Frontal cortex (tissue), 4 donors: ENCODE measurements around the gene CNOT1. TPM values are rescaled to one million over a fixed set of nuclear protein-coding genes. Genes with fewer than 3 reads are reported as not detected.
"Not testable (repeated sequence)": the region's sequence is repeated elsewhere in the genome, so short reads cannot be mapped to it uniquely, and the experiment has no call there.

ENCODE experiments used
- DNase-seq, 2 donors: peaks; one replicate each; pipeline ENCODE4 v3.0.0; 2012; ENCODE audit warnings: low spot score in 2 of 2
- FAIRE-seq: peaks from 2 replicates; lab custom pipeline; 2012; peaks lifted over from hg19 to GRCh38; lab: Jason Lieb, UNC
- total RNA-seq: library from RNA; depleted of rRNA; stranded (reverse); fragments of >200 nt; gene quantifications from one replicate; pipeline ENCODE4 v1.2.3, GENCODE V29; 2014
- donor health status: control.
- donor health status: control.
- donor health status: control.

The CNOT1 gene
- total RNA-seq, 1 donor from 2014 or later: 87.6 TPM

DNA sequence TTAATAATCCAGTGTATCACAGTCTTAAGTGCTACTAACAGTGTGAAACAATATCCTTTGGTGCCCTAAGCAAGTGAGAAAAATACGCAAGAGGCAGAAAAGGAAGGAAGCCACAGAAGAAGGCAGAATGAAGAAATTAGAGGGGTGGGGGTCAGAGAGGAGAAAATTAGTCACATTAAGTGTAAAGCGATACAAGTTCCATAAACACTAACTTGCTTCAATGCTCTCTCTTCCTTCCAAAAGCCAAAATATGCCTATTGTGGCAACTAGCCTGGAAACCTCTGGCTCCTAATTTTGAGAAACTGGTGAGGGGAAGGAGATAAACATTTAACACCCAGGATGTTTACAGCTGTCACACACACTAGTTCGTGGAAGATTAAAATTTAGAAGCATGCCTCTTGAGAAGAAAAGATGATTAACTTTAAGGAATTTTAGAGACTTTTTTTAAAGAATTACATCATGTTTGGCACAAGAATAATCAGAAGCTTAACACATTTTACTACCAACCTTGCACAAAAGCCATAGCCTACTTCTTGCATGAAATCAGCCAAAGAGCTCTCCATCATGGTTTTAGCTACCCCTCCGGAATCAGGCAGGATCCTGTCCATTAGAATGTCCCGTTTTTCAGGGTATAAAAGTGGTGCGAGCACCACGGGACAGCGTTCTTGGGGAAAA, 44.7 kb downstream of the CNOT1 start:
- no peak for DNase-seq
- no peak for FAIRE-seq

DNA sequence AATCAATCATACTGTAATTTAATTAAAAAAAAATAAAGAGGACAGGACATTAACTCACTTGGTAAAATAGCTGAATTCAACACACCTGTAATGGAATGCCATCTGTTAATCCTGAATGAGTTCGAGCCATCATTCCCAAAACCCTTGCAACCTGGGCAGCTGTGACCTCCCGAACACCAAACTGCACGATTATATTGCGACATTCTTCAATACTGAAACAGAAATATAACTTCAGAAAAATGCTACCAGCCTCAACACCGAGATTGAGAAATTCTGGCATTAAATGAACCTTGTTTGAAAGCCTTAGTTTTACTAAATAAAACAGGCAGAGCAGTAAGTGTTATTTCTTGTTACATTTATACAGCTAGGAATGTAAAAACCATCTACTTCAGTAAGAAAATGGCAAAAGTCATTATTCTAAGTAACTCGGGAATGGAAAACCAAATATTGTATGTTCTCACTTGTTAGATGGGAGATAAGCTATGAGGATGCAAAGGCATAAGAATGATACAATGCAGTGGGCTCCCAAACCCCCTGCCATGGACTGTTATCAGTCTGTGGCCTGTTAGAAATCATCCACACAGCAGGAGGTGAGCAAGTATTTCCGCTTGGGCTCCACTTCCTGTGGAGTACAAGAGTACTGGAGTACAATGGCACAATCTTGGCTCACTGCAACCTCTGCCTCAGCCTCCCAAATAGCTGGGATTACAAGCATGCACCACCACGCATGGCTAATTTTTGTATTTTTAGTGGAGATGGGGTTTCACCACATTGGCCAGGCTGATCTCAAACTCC, 46.5 kb downstream of the CNOT1 start:
- FAIRE-seq (no peak), DNase-seq (no peak)

DNA sequence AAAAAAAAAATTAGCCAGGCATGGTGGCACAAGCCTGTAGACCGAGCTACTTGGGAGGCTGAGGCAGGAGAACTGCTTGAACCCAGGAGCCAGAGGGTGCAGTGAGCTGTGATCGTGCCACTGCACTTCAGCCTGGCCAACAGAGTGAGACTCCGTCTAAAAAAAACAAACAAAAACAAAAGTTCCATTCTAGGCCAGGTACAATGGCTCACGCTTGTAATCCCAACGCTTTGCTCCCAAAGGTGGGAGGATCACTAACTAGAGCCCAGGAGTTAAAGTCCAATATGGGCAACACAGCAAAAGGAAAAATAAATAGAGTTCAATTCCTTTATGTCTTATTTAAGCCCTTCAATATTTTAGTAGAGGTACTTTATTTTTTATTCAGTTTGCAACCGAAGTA, 47.5 kb downstream of the CNOT1 start:
- no peak for DNase-seq
- FAIRE-seq: no peak

DNA sequence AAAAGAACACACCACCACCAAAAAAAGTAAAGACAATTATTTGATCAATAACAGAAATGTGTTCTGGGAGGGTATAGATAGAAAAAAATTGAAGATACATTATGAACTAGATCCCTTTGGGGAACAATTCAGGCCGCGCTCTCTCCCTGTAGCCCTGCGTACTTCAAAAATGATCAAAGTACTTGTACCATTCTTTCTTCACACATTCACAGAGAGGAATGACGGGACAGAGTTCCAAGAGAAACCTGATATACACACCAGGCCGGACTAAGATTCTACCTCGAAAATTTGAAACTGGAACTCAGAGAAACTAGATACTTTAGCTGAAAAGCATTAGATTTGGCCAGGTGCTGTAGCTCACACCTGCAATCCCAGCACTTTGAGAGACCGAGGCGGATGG, 50.0 kb downstream of the CNOT1 start:
- no peak for FAIRE-seq
- DNase-seq: no peak

DNA sequence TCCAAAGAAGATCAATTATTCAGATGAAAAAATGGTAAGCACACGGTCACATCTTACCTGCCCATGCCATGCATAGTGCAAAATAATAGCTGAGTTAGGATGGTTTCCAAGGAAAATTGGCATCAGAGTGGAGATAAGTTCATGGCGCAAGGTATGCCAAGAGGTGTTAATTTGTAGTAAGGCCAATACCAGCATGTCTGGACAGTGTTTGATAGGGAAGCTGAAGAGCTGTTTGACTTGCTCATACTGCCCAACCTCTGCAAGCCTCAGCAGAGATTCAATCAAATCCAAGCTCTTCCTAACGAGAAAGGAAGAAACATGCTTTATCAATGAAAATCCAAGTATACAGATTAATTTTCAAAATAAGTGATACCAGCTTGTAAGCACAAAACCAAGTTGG, 51.0 kb downstream of the CNOT1 start:
- DNase-seq (no peak), FAIRE-seq (no peak)

GRCh38 chr16:58577141-58577540, 52.5 kb downstream of the CNOT1 start:
- no peak for FAIRE-seq
- DNase-seq: no peak

DNA sequence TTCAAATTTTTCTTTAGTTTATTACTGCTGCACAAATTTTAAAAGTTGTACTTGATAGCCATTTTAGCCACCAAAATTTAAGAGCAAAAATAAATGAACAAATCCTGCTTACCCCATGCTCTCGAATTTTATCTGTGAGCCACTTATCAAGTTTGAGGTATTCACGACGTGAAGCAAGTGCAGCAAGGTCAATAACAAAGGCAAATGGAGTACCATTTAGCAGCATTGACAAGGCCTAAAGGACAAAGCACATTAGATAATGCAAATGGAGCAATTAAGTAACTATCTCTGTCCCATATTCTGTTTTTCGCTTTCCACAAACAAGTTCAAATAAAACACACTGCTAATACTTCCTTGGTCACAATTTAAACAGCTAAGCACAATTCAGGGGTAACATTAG, 54.7 kb downstream of the CNOT1 start:
- no peak for DNase-seq
- no peak for FAIRE-seq

GRCh38 chr16:58565697-58566096, 63.9 kb downstream of the CNOT1 start:
- FAIRE-seq, DNase-seq: not testable (repeated sequence)

DNA sequence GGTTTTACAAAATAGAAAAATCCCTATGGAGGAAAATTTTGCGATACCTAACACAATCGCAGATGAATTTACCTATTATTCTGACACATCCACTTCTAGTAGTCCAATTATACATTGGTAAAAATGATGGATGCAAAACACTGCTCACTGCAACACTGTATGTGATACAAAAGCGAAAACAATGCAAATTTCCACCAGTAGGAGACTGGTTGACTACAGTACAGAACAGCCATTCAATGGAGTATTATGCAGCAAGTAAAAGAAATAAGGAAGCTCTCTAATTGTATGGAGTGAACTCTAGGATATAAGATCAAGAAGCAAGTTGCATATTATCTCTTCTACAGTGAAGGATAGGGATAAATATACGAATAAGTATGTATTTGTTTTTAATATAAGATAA, 65.9 kb downstream of the CNOT1 start:
- no peak for DNase-seq
- FAIRE-seq: no peak

GRCh38 chr16:58563235-58563634, 66.4 kb downstream of the CNOT1 start:
- no peak for FAIRE-seq

DNA sequence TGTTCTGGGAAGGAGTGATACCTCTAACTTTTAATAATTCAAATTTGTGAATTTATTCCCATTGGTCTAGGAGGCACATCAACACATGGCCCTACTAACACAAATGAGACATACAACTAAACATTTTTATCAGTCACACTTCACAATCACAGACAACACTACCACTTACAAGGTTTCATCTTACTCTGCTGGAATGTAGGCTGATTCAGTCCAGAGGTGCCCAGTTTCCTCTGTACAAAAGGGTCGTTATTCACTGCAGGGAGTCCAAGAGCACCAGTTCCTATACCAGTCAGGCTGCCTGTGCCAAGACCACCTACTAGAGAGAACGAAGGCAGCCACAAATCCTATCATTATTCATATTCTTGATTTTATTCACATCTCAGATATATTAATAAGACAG, 72.9 kb downstream of the CNOT1 start:
- DNase-seq: no peak
- no peak for FAIRE-seq

More at GRCh38 chr16:58563235-58563634, 66.4 kb downstream of the CNOT1 start:
- DNase-seq: no peak

GRCh38 chr16:58551496-58551895, 78.1 kb downstream of the CNOT1 start:
- FAIRE-seq: no peak
- DNase-seq: no peak

- FAIRE-seq (no peak), DNase-seq (no peak)
Measured at GRCh38 chr16:58548378-58548777, 81.2 kb downstream of the CNOT1 start.

- DNase-seq (no peak), FAIRE-seq (no peak)
Measured at GRCh38 chr16:58543685-58544084, 85.9 kb downstream of the CNOT1 start.

DNA sequence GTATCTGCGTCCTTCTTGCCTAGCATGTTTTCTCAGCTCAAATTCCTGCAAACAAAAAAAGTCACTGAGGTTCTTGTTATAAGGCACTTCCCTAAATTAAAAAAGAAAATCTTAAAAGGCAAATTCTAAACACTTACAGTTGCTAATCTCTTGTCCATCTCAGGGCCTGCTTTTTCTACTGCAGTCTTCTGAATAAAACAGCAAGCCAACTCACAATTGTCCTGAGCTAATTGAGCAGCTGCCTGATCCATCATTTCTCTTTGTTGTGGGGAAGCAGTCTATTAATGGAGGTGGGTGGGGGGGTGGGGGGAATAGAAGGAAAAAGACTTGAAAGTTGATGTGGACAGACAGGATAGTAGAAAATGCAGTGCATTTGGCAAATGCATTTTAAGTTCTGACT, 87.3 kb downstream of the CNOT1 start:
- DNase-seq: no peak
- FAIRE-seq: no peak

- no peak for FAIRE-seq
- DNase-seq: no peak
Measured at GRCh38 chr16:58541711-58542110, 87.9 kb downstream of the CNOT1 start.

- no peak for DNase-seq
- no peak for FAIRE-seq
Measured at GRCh38 chr16:58537124-58537906, 92.3 kb downstream of the CNOT1 start.

DNA sequence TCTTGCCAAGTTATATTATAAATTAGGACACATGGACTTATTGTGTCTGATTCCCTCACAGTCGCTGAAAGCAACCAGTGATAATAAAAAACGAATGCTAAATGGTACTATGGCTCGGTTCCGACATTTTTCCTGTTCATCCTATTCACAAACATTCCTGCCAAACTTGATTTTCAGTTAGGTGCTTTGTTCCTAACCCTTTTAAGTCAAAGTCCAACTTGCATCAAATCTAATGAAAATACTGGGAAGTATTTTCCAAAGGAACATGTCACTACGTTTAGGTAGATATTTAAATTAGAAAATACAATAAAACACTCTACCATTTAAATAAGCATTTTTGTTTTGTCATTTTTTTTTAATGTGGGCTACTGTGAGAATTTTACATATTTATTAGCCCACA, 93.3 kb downstream of the CNOT1 start:
- DNase-seq (no peak), FAIRE-seq (no peak)

GRCh38 chr16:58535100-58535499, 94.5 kb downstream of the CNOT1 start:
- no peak for FAIRE-seq
- no peak for DNase-seq

GRCh38 chr16:58533751-58534470, 95.7 kb downstream of the CNOT1 start:
- DNase-seq (no peak), FAIRE-seq (no peak)
